ENCODE measurements around the gene GPANK1.

DNA sequence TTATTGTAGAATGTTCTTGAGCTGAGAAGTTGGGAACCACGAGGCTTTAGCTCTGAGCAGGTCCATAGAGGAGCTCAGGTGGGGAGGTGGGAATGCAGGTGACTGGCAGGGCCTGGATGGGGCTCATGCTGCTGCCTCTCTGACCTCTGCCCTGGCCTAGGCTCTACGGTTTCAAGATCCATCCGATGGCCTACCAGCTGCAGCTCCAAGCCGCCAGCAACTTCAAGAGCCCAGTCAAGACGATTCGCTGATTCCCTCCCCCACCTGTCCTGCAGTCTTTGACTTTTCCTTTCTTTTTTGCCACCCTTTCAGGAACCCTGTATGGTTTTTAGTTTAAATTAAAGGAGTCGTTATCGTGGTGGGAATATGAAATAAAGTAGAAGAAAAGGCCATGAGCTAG is 4.9 kb upstream of the GPANK1 start, which contains the start of gene LY6G5B:
- TF ChIP-seq ETV6 (IDR thresholded peaks at IDR 0.05; ENCODE audit: borderline replicate concordance in 1 of 2, low read depth in 2 of 2, low read length in 1 of 2) (no peak), ETV6 (CRISPR knock-in tag; IDR thresholded peaks at IDR 0.05; ENCODE audit: borderline replicate concordance) (no peak), POLR2A (conservative IDR thresholded peaks at IDR 0.05) (no peak), ELF2 (CRISPR knock-in tag; IDR thresholded peaks at IDR 0.05) (no peak), CTCF (IDR thresholded peaks at IDR 0.05 in 2 of 3, conservative IDR thresholded peaks at IDR 0.05 in 1 of 3; ENCODE audit: insufficient read depth in 2 of 3, low read depth in 1 of 3, low read length in 3 of 3) (no peak), USF2 (CRISPR knock-in tag; IDR thresholded peaks at IDR 0.05) (no peak), NR2C1 (IDR thresholded peaks at IDR 0.05) (no peak), NR2C1 (tag; IDR thresholded peaks at IDR 0.05) (no peak), MAFG (tag; conservative IDR thresholded peaks at IDR 0.05) (no peak), ATF3 (IDR thresholded peaks at IDR 0.05) (no peak), ATF3 (CRISPR knock-in tag; conservative IDR thresholded peaks at IDR 0.05) (no peak), YY1 (IDR thresholded peaks at IDR 0.05; ENCODE audit: borderline replicate concordance in 1 of 3, control insufficient read depth in 1 of 3, extremely low read depth in 1 of 3, insufficient read depth in 3 of 3, insufficient read length in 1 of 3, insufficient replicate concordance in 2 of 3, low read depth in 1 of 3, low read length in 2 of 3) (no peak), HBP1 (CRISPR knock-in tag; IDR thresholded peaks at IDR 0.05) (no peak), CREB1 (IDR thresholded peaks at IDR 0.05) (no peak), CREB1 (CRISPR knock-in tag; IDR thresholded peaks at IDR 0.05) (no peak)
- TF ChIP-seq, protein P1, sequence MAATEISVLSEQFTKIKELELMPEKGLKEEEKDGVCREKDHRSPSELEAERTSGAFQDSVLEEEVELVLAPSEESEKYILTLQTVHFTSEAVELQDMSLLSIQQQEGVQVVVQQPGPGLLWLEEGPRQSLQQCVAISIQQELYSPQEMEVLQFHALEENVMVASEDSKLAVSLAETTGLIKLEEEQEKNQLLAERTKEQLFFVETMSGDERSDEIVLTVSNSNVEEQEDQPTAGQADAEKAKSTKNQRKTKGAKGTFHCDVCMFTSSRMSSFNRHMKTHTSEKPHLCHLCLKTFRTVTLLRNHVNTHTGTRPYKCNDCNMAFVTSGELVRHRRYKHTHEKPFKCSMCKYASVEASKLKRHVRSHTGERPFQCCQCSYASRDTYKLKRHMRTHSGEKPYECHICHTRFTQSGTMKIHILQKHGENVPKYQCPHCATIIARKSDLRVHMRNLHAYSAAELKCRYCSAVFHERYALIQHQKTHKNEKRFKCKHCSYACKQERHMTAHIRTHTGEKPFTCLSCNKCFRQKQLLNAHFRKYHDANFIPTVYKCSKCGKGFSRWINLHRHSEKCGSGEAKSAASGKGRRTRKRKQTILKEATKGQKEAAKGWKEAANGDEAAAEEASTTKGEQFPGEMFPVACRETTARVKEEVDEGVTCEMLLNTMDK (IDR thresholded peaks at IDR 0.05; ENCODE audit: borderline replicate concordance, insufficient read depth, low read depth, low read length, poor library complexity, severe bottlenecking): no peak
